ENCODE results near the gene OR2T34. TPM values are rescaled to one million over a fixed set of nuclear protein-coding genes. Genes with fewer than 3 reads are reported as not detected.

The OR2T34 gene, protein sequence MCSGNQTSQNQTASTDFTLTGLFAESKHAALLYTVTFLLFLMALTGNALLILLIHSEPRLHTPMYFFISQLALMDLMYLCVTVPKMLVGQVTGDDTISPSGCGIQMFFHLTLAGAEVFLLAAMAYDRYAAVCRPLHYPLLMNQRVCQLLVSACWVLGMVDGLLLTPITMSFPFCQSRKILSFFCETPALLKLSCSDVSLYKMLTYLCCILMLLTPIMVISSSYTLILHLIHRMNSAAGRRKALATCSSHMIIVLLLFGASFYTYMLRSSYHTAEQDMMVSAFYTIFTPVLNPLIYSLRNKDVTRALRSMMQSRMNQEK
- not detected for total RNA-seq

DNA sequence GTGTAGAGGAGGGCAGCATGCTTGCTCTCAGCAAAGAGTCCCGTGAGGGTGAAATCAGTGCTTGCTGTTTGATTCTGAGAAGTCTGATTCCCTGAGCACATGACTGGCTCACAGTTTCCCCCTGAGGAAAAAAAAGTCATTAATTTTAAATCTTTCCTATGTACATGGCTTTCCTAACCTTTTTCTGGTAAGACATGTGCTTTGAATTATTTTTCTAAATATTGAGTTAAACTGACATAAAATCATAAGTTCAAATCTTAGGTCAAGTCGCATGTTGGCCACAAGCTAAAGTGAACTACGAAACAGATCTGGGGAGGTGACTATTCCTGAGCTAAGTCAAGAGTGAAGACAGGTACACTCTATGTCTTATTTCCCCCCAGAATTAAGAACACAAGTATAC lies at the start of gene OR2T34:
TSS of gene OR2T34 (minus strand) at position 101 of the 400 bp plus-strand sequence. CDS start at position 101, 0 bp downstream.

DNA sequence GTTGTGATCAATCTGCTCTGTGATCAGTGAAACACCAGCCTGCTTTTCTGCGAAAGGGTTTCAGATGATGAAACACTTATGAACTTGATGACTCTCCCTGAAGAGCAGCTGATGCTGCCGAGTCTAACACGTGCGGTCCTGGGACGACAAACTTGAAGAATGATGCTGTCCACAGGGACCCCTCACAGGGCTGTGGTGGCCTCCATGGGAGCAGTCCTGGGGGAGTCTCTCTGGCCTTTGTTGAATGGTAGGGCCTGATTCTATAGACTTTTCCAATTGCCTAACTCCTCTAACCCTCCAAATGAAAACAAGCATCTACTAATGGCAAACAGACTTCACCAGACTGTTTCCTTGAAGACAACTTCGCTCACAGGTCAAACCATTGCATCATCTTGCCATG lies 23.0 kb upstream of the OR2T34 start, which contains the start of gene OR2T10:
TSS of gene OR2T10 (minus strand) at position 112 of the 400 bp plus-strand sequence. CDS start 3,932 bp downstream, outside the sequence.

DNA sequence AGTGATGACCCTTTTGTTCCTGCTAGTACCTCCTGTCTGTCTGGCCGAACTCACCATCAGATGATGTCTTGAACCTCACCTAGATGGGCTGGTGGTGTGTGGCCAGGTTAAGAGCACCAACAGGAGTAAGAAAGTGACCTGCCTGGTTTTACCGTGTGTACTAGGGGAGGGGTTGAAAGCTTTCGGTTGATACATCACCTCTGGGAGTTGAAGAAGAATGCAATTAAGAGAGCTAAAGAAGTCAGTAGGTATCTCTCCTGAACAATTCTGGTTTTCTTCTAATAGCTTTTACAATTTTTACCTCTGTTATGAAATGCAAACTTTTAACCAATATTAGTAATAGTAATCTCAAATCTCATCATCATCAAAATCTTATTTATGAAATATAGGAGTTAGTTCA lies 11.9 kb downstream of the OR2T34 start, which contains the start of gene OR2T29:
TSS of gene OR2T29 (minus strand) at position 101 of the 400 bp plus-strand sequence. CDS start 3,281 bp downstream, outside the sequence.

Small RNAs within 50 kb of the gene (small RNA-seq; reads per million reads assigned to genes)
- gene RF00019: not detected

Other genes starting within 250 kb of the OR2T34 start
- not detected for gene OR14C36, start 226.0 kb downstream of the OR2T34 start, total RNA-seq
- 0.46 TPM for gene OR2T4, start 213.1 kb downstream of the OR2T34 start, total RNA-seq
- 0.46 TPM for gene OR2T6, start 199.0 kb downstream of the OR2T34 start, total RNA-seq
- not detected for gene OR2T1, start 171.7 kb downstream of the OR2T34 start, total RNA-seq
- gene OR2T2, start 129.1 kb downstream of the OR2T34 start, total RNA-seq: not detected
- not detected for gene OR2T3, start 101.4 kb downstream of the OR2T34 start, total RNA-seq
- not detected for gene OR2T5, start 86.2 kb downstream of the OR2T34 start, total RNA-seq
- gene OR2G6, start 66.7 kb downstream of the OR2T34 start, total RNA-seq: not detected
- 0.23 TPM for gene OR2T29, start 12.0 kb downstream of the OR2T34 start, total RNA-seq
- gene OR2T10, start 22.9 kb upstream of the OR2T34 start, total RNA-seq: not detected
- not detected for gene OR2T11, start 60.3 kb upstream of the OR2T34 start, total RNA-seq
- gene OR2T35, start 70.5 kb upstream of the OR2T34 start, total RNA-seq: not detected
- not detected for gene OR2T27, start 80.8 kb upstream of the OR2T34 start, total RNA-seq
- not detected for gene OR14I1, start 128.0 kb upstream of the OR2T34 start, total RNA-seq
- gene LYPD8, start 181.0 kb upstream of the OR2T34 start, total RNA-seq: not detected